SK-N-SH (cell line): ENCODE results near the gene DENND6B. TPM values are rescaled to one million over a fixed set of nuclear protein-coding genes. Genes with fewer than 3 reads are reported as not detected.
A peak's percentile ranks its signal among the peaks of the same experiment; 100 is the strongest.

Source experiments
- CTCF ChIA-PET: fragments of 300-600, 350-600 bp; formaldehyde crosslinking; extraction: SDS; loops from one replicate; lab custom pipeline; 2021; lab: Yijun Ruan, JAX
- POLR2A ChIA-PET: fragments of 350-600 bp; sonication (Branson Sonifier 250); formaldehyde crosslinking; extraction: SDS; loops from one replicate; lab custom pipeline; 2020; ENCODE audit warnings: antibody characterized with exemption, inconsistent platforms; lab: Yijun Ruan, JAX
- DNase-seq: peaks from one replicate; pipeline ENCODE4 v3.0.0; 2012
- H2AFZ ChIP-seq: fragments of 200-600 bp; sonication (generic); 2 replicates; pipeline ENCODE4 v1.8.1; 2016; ENCODE audit warnings: antibody characterized with exemption, mild to moderate bottlenecking, low read depth
- H3F3A ChIP-seq: fragments of 200-600 bp; sonication (generic); replicated peaks from 2 replicates; pipeline ENCODE3; 2016; ENCODE audit warnings: antibody characterized with exemption, mild to moderate bottlenecking; ENCODE audit not compliant: insufficient read depth
- H3K27ac ChIP-seq, 2 experiments: fragments of 200-500 bp in 1 of 2; fragments of 200-600 bp in 1 of 2; sonication (Bioruptor generic) in 1 of 2; sonication (generic), shearing (Covaris generic) in 1 of 2; 2 replicates each; pipeline versions ENCODE4 v1.5.1 to v1.6.1; 2014 to 2016; ENCODE audit warnings: low read depth in 2 of 2, inconsistent platforms in 1 of 2, low read length in 1 of 2, mild to moderate bottlenecking in 1 of 2, mixed read lengths in 1 of 2
- H3K27me3 ChIP-seq: fragments of 200-600 bp; sonication (generic), shearing (Covaris generic); 2 replicates; pipeline ENCODE4 v1.6.1; 2016; ENCODE audit warnings: mixed run types; ENCODE audit not compliant: insufficient read depth
- H3K36me3 ChIP-seq, 2 experiments: fragments of 200-500 bp in 1 of 2; fragments of 200-600 bp in 1 of 2; sonication (Bioruptor generic) in 1 of 2; sonication (generic) in 1 of 2; replicated peaks in 1 of 2; 2 replicates each; pipeline versions ENCODE3 to v1.5.1; 2014 to 2016; ENCODE audit warnings: low read length in 1 of 2, mild to moderate bottlenecking in 1 of 2; ENCODE audit not compliant: insufficient read depth in 2 of 2, control insufficient read depth in 1 of 2
- H3K4me1 ChIP-seq, 2 experiments: fragments of 200-500 bp in 1 of 2; fragments of 200-600 bp in 1 of 2; sonication (Bioruptor generic) in 1 of 2; sonication (generic), shearing (Covaris generic) in 1 of 2; 2 replicates each; pipeline versions ENCODE4 v1.5.1 to v1.6.1; 2014 to 2016; ENCODE audit warnings: low read depth in 1 of 2, low read length in 1 of 2, mixed run types in 1 of 2; ENCODE audit not compliant: insufficient read depth in 2 of 2, control insufficient read depth in 1 of 2
- H3K4me2 ChIP-seq: fragments of 200-600 bp; sonication (generic), shearing (Covaris generic); 2 replicates; pipeline ENCODE4 v1.6.1; 2017; ENCODE audit warnings: mixed run types
- H3K4me3 ChIP-seq, 2 experiments: fragments of 200-500 bp in 1 of 2; fragments of 200-600 bp in 1 of 2; sonication (Bioruptor generic) in 1 of 2; sonication (generic), shearing (Covaris generic) in 1 of 2; 2 replicates each; pipeline versions ENCODE4 v1.5.1 to v1.8.1; 2014 to 2016; ENCODE audit warnings: low read depth in 2 of 2, inconsistent platforms in 1 of 2, low read length in 1 of 2, mild to moderate bottlenecking in 1 of 2, mixed read lengths in 1 of 2, moderate library complexity in 1 of 2
- H3K79me2 ChIP-seq: fragments of 200-600 bp; sonication (generic); 2 replicates; pipeline ENCODE4 v1.8.1; 2017; ENCODE audit warnings: mild to moderate bottlenecking; ENCODE audit not compliant: insufficient read depth
- H3K9ac ChIP-seq: fragments of 200-600 bp; sonication (generic); 2 replicates; pipeline ENCODE4 v1.6.1; 2017; ENCODE audit warnings: mixed run types
- H3K9me2 ChIP-seq: fragments of 200-600 bp; sonication (generic); 2 replicates; pipeline ENCODE4 v1.6.1; 2017; ENCODE audit warnings: mixed run types
- H3K9me3 ChIP-seq: fragments of 200-600 bp; sonication (generic); 2 replicates; pipeline ENCODE4 v1.6.1; 2017; ENCODE audit warnings: mixed run types, mild to moderate bottlenecking, moderate library complexity
- H4K20me1 ChIP-seq: fragments of 200-600 bp; sonication (generic); 2 replicates; pipeline ENCODE4 v1.6.1; 2017; ENCODE audit warnings: mild to moderate bottlenecking, mixed run types; ENCODE audit not compliant: insufficient read depth
- CHD2 ChIP-seq: fragments of 150-350 bp; IDR thresholded peaks from 2 replicates; pipeline ENCODE4 v1.6.1; 2018; ENCODE audit warnings: low read length; ENCODE audit not compliant: partially characterized antibody
- CTCF ChIP-seq: fragments of 200-600 bp; sonication (generic); IDR thresholded peaks from 2 replicates; pipeline ENCODE4 v1.6.1; 2017; ENCODE audit warnings: antibody characterized with exemption, mild to moderate bottlenecking, moderate library complexity
- ELF1 ChIP-seq: IDR thresholded peaks from 2 replicates; pipeline ENCODE4 v1.4.0; 2012
- EP300 ChIP-seq, 2 experiments: IDR thresholded peaks; 2 replicates each; pipeline versions ENCODE4 v1.4.0 to v1.6.1; 2012; ENCODE audit warnings: borderline replicate concordance in 1 of 2, low read depth in 1 of 2, low read length in 1 of 2
- EZH2phosphoT487 ChIP-seq: fragments of 200-600 bp; sonication (generic); IDR thresholded peaks from 2 replicates; pipeline ENCODE4 v1.6.1; 2017; ENCODE audit warnings: low read depth, mixed run types, mild to moderate bottlenecking, antibody characterized with exemption, moderate library complexity, borderline replicate concordance
- FOSL2 ChIP-seq: IDR thresholded peaks from 2 replicates; pipeline ENCODE4 v1.4.0; 2012; ENCODE audit warnings: low read depth, mild to moderate bottlenecking, moderate library complexity, borderline replicate concordance
- FOXJ3 ChIP-seq: sonication (generic); formaldehyde crosslinking; IDR thresholded peaks from 2 replicates; pipeline ENCODE4 v1.5.1; 2020; ENCODE audit warnings: mild to moderate bottlenecking, missing genetic modification reagents
- FOXM1 ChIP-seq: IDR thresholded peaks from 2 replicates; pipeline ENCODE4 v1.4.0; 2012; ENCODE audit warnings: low read depth, mild to moderate bottlenecking
- GATA2 ChIP-seq: sonication (generic); formaldehyde crosslinking; IDR thresholded peaks from 2 replicates; pipeline ENCODE4 v1.5.0; 2020; ENCODE audit warnings: mild to moderate bottlenecking, missing genetic modification reagents
- MEF2A ChIP-seq: IDR thresholded peaks from 2 replicates; pipeline ENCODE4 v1.4.0; 2012; ENCODE audit warnings: low read depth, borderline replicate concordance
- RCOR1 ChIP-seq: fragments of 150-350 bp; IDR thresholded peaks from 2 replicates; pipeline ENCODE4 v1.6.1; 2017; ENCODE audit warnings: antibody characterized with exemption, low read length
- REST ChIP-seq: IDR thresholded peaks from 2 replicates; pipeline ENCODE4 v1.6.1; 2012; ENCODE audit warnings: mild to moderate bottlenecking, low read depth, low read length, moderate library complexity
- RFX5 ChIP-seq: IDR thresholded peaks from 2 replicates; pipeline ENCODE4 v1.6.1; 2012; ENCODE audit warnings: mild to moderate bottlenecking, improper control_type of control experiment, low read length
- SIN3A ChIP-seq: IDR thresholded peaks from 2 replicates; pipeline ENCODE4 v1.6.1; 2012; ENCODE audit warnings: low read depth, mild to moderate bottlenecking, low read length, moderate library complexity, borderline replicate concordance
- TAF1 ChIP-seq: IDR thresholded peaks from 2 replicates; pipeline ENCODE4 v1.6.1; 2012; ENCODE audit warnings: low read depth, mild to moderate bottlenecking, low read length, moderate library complexity, borderline replicate concordance
- TCF12 ChIP-seq: IDR thresholded peaks from 2 replicates; pipeline ENCODE4 v1.4.0; 2012
- TEAD4 ChIP-seq: IDR thresholded peaks from 2 replicates; pipeline ENCODE4 v1.4.0; 2012; ENCODE audit warnings: mild to moderate bottlenecking, borderline replicate concordance; ENCODE audit not compliant: insufficient read depth
- YY1 ChIP-seq: IDR thresholded peaks from 2 replicates; pipeline ENCODE4 v1.4.0; 2012; ENCODE audit warnings: low read depth, mild to moderate bottlenecking
- WGBS: methylation state at CpG from one replicate; pipeline ENCODE4 v1.1.6; 2017; ENCODE audit warnings: low lambda C conversion rate; 5-methylcytosine and 5-hydroxymethylcytosine counted together
- polyA plus RNA-seq, 3 experiments: library from polyadenylated mRNA; depleted of rRNA; stranded (reverse); fragments of >200 nt; gene quantifications; 2 replicates each; pipeline ENCODE4 v1.2.3, GENCODE V29; 2012
- TF ChIP-seq, protein P1 (sequence below): IDR thresholded peaks from 2 replicates; pipeline ENCODE4 v1.4.0; 2012; ENCODE audit warnings: low read depth, borderline replicate concordance

DENND6B gene
- polyA plus RNA-seq, 1 of the 3 experiments (the other 2 are of a cell fraction), result 5.6 TPM

DNA sequence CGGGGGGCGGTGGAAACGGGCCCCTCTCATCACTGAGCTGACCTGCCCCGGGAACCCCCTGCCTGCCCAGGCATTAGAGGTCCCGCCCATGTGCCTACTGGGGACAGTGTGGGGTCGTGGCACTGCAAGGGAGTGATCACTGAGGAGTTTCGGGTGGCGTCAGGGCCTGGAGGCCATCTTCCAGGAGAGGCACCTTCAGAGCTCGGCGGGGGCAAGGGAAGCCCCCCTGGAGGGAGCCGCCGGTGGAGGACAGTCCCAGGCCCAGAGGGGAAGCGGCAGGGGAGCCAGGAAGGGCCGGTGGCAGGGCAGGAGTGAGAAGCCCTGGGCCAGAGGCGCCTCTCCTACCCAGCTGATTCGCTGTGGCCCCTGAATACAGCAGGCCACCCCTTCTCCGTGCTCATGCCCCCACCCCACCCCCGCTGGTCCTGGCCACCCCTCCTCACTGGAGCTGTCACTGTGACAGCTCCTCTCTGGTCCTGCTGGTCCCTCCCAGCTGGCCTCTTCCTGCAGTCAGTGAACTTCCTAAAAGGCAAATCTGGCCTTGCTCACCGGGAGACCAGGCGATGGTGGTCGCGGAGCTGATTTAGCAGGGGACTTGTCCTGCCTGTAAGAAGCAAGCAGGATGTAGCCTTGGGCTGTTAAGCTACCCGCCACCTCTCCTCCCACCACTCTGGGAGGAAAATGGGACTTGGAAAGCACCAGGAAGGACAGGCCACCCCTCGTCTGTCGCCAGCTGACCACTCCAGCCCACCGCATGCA lies 54.6 kb downstream of the DENND6B start:
- CTCF ChIA-PET, result interaction anchor here (0.7 to 11.4 kb wide), 13 partner anchors 10 to 348 kb away, joined by 3 to 101 read pairs (median 5); partner anchors contain the start of genes DENND6B, HDAC10, MAPK12 and PPP6R2
- peak; percentile 48 for DNase-seq
- Histone ChIP-seq H3K4me2 (peak overlapping the region; percentile 98; the same call in 1 of the 2 replicates), H2AFZ (no peak overlapping the region), H3K4me3 (peak overlapping the region in 1 of 2 experiments; percentile 6; a peak in 2 of 4 replicates), H3K36me3 (peaks cover 11 to 26% of the 10 kb centered on the region in 2 experiments), H3F3A (peaks cover 39% of the 10 kb centered on the region), H3K4me1 (peaks cover 7 to 23% of the 10 kb centered on the region in 2 experiments; a peak in 2 of 4 replicates), H3K79me2 (no peaks in the 10 kb centered on the region), H4K20me1 (peaks cover 27% of the 10 kb centered on the region; the same call in 1 of the 2 replicates)
- WGBS, result 62% methylated on average over 13 of the region's 26 CpGs
- TF ChIP-seq, protein P1, sequence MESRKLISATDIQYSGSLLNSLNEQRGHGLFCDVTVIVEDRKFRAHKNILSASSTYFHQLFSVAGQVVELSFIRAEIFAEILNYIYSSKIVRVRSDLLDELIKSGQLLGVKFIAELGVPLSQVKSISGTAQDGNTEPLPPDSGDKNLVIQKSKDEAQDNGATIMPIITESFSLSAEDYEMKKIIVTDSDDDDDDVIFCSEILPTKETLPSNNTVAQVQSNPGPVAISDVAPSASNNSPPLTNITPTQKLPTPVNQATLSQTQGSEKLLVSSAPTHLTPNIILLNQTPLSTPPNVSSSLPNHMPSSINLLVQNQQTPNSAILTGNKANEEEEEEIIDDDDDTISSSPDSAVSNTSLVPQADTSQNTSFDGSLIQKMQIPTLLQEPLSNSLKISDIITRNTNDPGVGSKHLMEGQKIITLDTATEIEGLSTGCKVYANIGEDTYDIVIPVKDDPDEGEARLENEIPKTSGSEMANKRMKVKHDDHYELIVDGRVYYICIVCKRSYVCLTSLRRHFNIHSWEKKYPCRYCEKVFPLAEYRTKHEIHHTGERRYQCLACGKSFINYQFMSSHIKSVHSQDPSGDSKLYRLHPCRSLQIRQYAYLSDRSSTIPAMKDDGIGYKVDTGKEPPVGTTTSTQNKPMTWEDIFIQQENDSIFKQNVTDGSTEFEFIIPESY, result no peak
- TF ChIP-seq FOSL2, result no peak
- TF ChIP-seq TCF12, result no peak
- no peak for TF ChIP-seq ELF1
- no peak for TF ChIP-seq TAF1
- no peak for TF ChIP-seq TEAD4
- no peak for TF ChIP-seq EP300 (IDR thresholded peaks at IDR 0.05; ENCODE audit: borderline replicate concordance in 1 of 2, low read depth in 1 of 2, low read length in 1 of 2)
- TF ChIP-seq GATA2 (CRISPR knock-in tag), result no peak
- no peak for TF ChIP-seq FOXJ3 (CRISPR knock-in tag)
- no peak for TF ChIP-seq YY1
- no peak for TF ChIP-seq CHD2
- no peak for TF ChIP-seq RCOR1
- TF ChIP-seq RFX5, result no peak
- TF ChIP-seq EZH2phosphoT487, result no peak
- no peak for TF ChIP-seq MEF2A
- TF ChIP-seq CTCF, result no peak
- no peak for TF ChIP-seq SIN3A
- no peak for TF ChIP-seq REST
- TF ChIP-seq FOXM1, result no peak
- TF ChIP-seq, all 33 proteins: peak for 0
- peak overlapping the region in 1 of 2 experiments; percentile 40; a peak in 2 of 4 replicates for H3K27ac ChIP-seq
- no peaks in the 10 kb centered on the region for H3K9me2 ChIP-seq
- H3K27me3 ChIP-seq, result no peaks in the 10 kb centered on the region
- POLR2A ChIA-PET, result interaction anchor here (0.6 to 1.1 kb wide), 3 partner anchors 24 to 99 kb away, joined by 3 read pairs; no protein-coding TSS in a partner anchor
- H3K9me3 ChIP-seq, result no peaks in the 10 kb centered on the region
- H3K9ac ChIP-seq, result no peak overlapping the region
